H9 (cell line): ENCODE measurements around the gene PIEZO2. TPM values are rescaled to one million over a fixed set of nuclear protein-coding genes. Genes with fewer than 3 reads are reported as not detected.
A peak's percentile ranks its signal among the peaks of the same experiment; 100 is the strongest.

ENCODE experiments used
- DNase-seq: peaks from one replicate; pipeline ENCODE4 v3.0.0-alpha.2; 2017
- H2AFZ ChIP-seq: one replicate; pipeline ENCODE4 v1.6.1; 2013; ENCODE audit warnings: mild to moderate bottlenecking, low read length, control low read depth, moderate library complexity
- H2AK5ac ChIP-seq: 2 replicates; pipeline ENCODE4 v1.6.1; 2013; ENCODE audit warnings: low read length, control low read depth, mixed read lengths; ENCODE audit not compliant: insufficient read length
- H2BK120ac ChIP-seq: one replicate; pipeline ENCODE4 v1.6.1; 2013; ENCODE audit warnings: low read depth, mild to moderate bottlenecking, low read length, control low read depth, inconsistent platforms; ENCODE audit not compliant: poor library complexity, severe bottlenecking
- H2BK12ac ChIP-seq: 2 replicates; pipeline ENCODE4 v1.6.1; 2013; ENCODE audit warnings: low read length, control low read depth, mixed read lengths, low read depth; ENCODE audit not compliant: insufficient read length
- H2BK15ac ChIP-seq: 2 replicates; pipeline ENCODE4 v1.6.1; 2013; ENCODE audit warnings: low read depth, low read length, control low read depth
- H2BK20ac ChIP-seq: one replicate; pipeline ENCODE4 v1.6.1; 2013; ENCODE audit warnings: low read depth, mild to moderate bottlenecking, low read length, control low read depth, inconsistent platforms; ENCODE audit not compliant: poor library complexity, severe bottlenecking
- H2BK5ac ChIP-seq: 2 replicates; pipeline ENCODE4 v1.6.1; 2013; ENCODE audit warnings: low read length, control low read depth, mixed read lengths; ENCODE audit not compliant: insufficient read length
- H3K14ac ChIP-seq: 2 replicates; pipeline ENCODE4 v1.6.1; 2013; ENCODE audit warnings: low read length, control low read depth; ENCODE audit not compliant: insufficient read depth
- H3K18ac ChIP-seq: 2 replicates; pipeline ENCODE4 v1.6.1; 2013; ENCODE audit warnings: low read depth, mild to moderate bottlenecking, mixed read lengths, low read length, control low read depth; ENCODE audit not compliant: insufficient read length
- H3K23ac ChIP-seq: 2 replicates; pipeline ENCODE4 v1.6.1; 2013; ENCODE audit warnings: low read length, control low read depth, mixed read lengths, low read depth; ENCODE audit not compliant: insufficient read length
- H3K23me2 ChIP-seq: 2 replicates; pipeline ENCODE4 v1.6.1; 2013; ENCODE audit warnings: low read depth, mild to moderate bottlenecking, mixed read lengths, low read length, control low read depth; ENCODE audit not compliant: insufficient read length, poor library complexity, severe bottlenecking
- H3K27ac ChIP-seq: 2 replicates; pipeline ENCODE4 v1.5.1; 2013; ENCODE audit warnings: low read length, control low read depth, mixed read lengths, low read depth; ENCODE audit not compliant: insufficient read length
- H3K27me3 ChIP-seq: 2 replicates; pipeline ENCODE4 v1.6.1; 2013; ENCODE audit warnings: low read length, control low read depth, inconsistent platforms; ENCODE audit not compliant: insufficient read depth
- H3K4ac ChIP-seq: 2 replicates; pipeline ENCODE4 v1.6.1; 2013; ENCODE audit warnings: low read depth, mild to moderate bottlenecking, control low read depth, inconsistent platforms, low read length, moderate library complexity
- H3K4me1 ChIP-seq: 2 replicates; pipeline ENCODE4 v1.6.1; 2013; ENCODE audit warnings: low read length, control low read depth, inconsistent platforms; ENCODE audit not compliant: insufficient read depth
- H3K4me2 ChIP-seq: 2 replicates; pipeline ENCODE4 v1.6.1; 2013; ENCODE audit warnings: low read length, control low read depth, mixed read lengths; ENCODE audit not compliant: insufficient read length, insufficient read depth
- H3K56ac ChIP-seq: 2 replicates; pipeline ENCODE4 v1.6.1; 2013; ENCODE audit warnings: low read depth, mild to moderate bottlenecking, mixed read lengths, low read length, control low read depth; ENCODE audit not compliant: insufficient read length
- H3K79me1 ChIP-seq: 2 replicates; pipeline ENCODE4 v1.6.1; 2013; ENCODE audit warnings: low read depth, mild to moderate bottlenecking, moderate library complexity, low read length, control low read depth, inconsistent platforms; ENCODE audit not compliant: insufficient read depth, poor library complexity, severe bottlenecking
- H3K79me2 ChIP-seq: 2 replicates; pipeline ENCODE4 v1.6.1; 2013; ENCODE audit warnings: low read length, control low read depth, inconsistent platforms; ENCODE audit not compliant: insufficient read depth
- H3K9ac ChIP-seq: 2 replicates; pipeline ENCODE4 v1.6.1; 2013; ENCODE audit warnings: low read length, control low read depth, mixed read lengths; ENCODE audit not compliant: insufficient read length; ENCODE audit errors: extremely low read depth
- H3K9me3 ChIP-seq: one replicate; pipeline ENCODE4 v1.6.1; 2013; ENCODE audit warnings: low read depth, low read length, inconsistent platforms; ENCODE audit not compliant: control insufficient read depth
- H3T11ph ChIP-seq: one replicate; pipeline ENCODE4 v1.6.1; 2013; ENCODE audit warnings: mild to moderate bottlenecking, low read length, control low read depth, inconsistent platforms
- H4K20me1 ChIP-seq: one replicate; pipeline ENCODE4 v1.6.1; 2013; ENCODE audit not compliant: control insufficient read depth, insufficient read length, insufficient read depth
- H4K5ac ChIP-seq: 2 replicates; pipeline ENCODE4 v1.6.1; 2013; ENCODE audit warnings: low read depth, mild to moderate bottlenecking, mixed read lengths, low read length, control low read depth; ENCODE audit not compliant: insufficient read length
- H4K8ac ChIP-seq: replicated peaks from 2 replicates; pipeline ENCODE4 v1.6.1; 2013; ENCODE audit warnings: low read length, control low read depth, mixed read lengths, low read depth; ENCODE audit not compliant: insufficient read length
- H4K91ac ChIP-seq: 2 replicates; pipeline ENCODE4 v1.6.1; 2013; ENCODE audit warnings: low read depth, mild to moderate bottlenecking, moderate library complexity, mixed read lengths, low read length, control low read depth; ENCODE audit not compliant: insufficient read length
- H3K27ac Mint-ChIP-seq, 3 experiments: 2 replicates in 2 of 3; 3 replicates in 1 of 3; pipeline ENCODE4 v1.8.0; 2020 to 2021; ENCODE audit warnings: mixed read lengths in 3 of 3, mild to moderate bottlenecking in 1 of 3, moderate library complexity in 1 of 3
- H3K27me3 Mint-ChIP-seq: 2 replicates; pipeline ENCODE4 v1.8.0; 2021; ENCODE audit warnings: low read depth, mild to moderate bottlenecking, moderate library complexity, mixed read lengths
- H3K36me3 Mint-ChIP-seq, 3 experiments: 2 replicates in 2 of 3; 3 replicates in 1 of 3; pipeline ENCODE4 v1.8.0; 2020 to 2021; ENCODE audit warnings: low read depth in 3 of 3, mixed read lengths in 3 of 3; ENCODE audit not compliant: insufficient read depth in 1 of 3
- H3K4me1 Mint-ChIP-seq, 2 experiments: 2 replicates each; pipeline ENCODE4 v1.8.0; 2020; ENCODE audit warnings: mixed read lengths in 2 of 2
- H3K4me3 Mint-ChIP-seq, 2 experiments: 2 replicates in 1 of 2; 3 replicates in 1 of 2; pipeline ENCODE4 v1.8.0; 2020 to 2021; ENCODE audit warnings: mild to moderate bottlenecking in 2 of 2, mixed read lengths in 2 of 2, moderate library complexity in 1 of 2
- H3K9me3 Mint-ChIP-seq, 2 experiments: 2 replicates in 1 of 2; 3 replicates in 1 of 2; pipeline ENCODE4 v1.8.0; 2020; ENCODE audit warnings: mild to moderate bottlenecking in 2 of 2, mixed read lengths in 2 of 2, moderate library complexity in 1 of 2
- WGBS: extraction: QIAGEN DNeasy Blood & Tissue Kit; methylation state at CpG from one replicate; pipeline ENCODE4 v1.1.7; 2013; ENCODE audit warnings: missing lambda C conversion rate, low lambda C conversion rate, mixed read lengths; ENCODE audit not compliant: insufficient read length; ENCODE audit errors: extremely low coverage; 5-methylcytosine and 5-hydroxymethylcytosine counted together
- total RNA-seq: library from RNA; stranded (reverse); gene quantifications from 2 replicates; pipeline ENCODE4 v1.2.1, GENCODE V29; 2021
- TF ChIP-seq, protein P1 (sequence below): fragments of 200-600 bp; sonication (generic); conservative IDR thresholded peaks from 3 replicates; pipeline ENCODE4 v1.8.0; 2021; ENCODE audit warnings: antibody characterized with exemption, mild to moderate bottlenecking

The PIEZO2 gene
- total RNA-seq, 1 experiment from 2014 or later, result 3.9 TPM

DNA sequence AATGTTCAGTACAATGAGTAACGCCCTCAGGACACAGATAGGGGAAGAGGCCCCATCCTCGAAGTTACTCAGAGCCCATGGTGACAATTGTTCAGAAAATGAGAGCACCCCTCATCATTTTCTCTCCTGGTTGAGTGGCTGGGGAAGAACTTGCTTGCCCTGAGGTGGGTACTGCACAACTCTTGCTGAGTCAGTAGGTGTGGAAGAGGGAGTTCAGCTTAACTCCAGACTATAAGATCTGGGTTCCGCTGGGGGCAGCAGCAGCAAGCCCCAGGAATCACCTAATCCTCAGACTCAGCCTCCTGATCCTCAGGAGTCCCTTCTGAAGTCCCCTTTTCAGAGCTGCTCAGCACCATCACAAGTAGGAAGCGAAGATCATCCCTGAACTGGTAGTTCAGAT, 123.7 kb downstream of the PIEZO2 start:
- Histone ChIP-seq H3T11ph (no peak overlapping the region), H2AFZ (no peak overlapping the region), H3K27ac (no peak overlapping the region), H3K79me2 (no peaks in the 10 kb centered on the region), H4K8ac (no peak overlapping the region), H4K91ac (no peak overlapping the region), H3K23me2 (peaks cover 3% of the 10 kb centered on the region), H3K9me3 (no peaks in the 10 kb centered on the region), H2BK15ac (no peak overlapping the region), H3K56ac (no peak overlapping the region), H3K4me2 (no peak overlapping the region), H3K4me1 (no peaks in the 10 kb centered on the region; the same call in 1 of the 2 replicates), H3K18ac (no peak overlapping the region), H3K14ac (no peak overlapping the region), H3K4ac (no peak overlapping the region), H3K23ac (no peak overlapping the region), H2BK5ac (no peak overlapping the region), H3K27me3 (no peaks in the 10 kb centered on the region), H4K5ac (no peak overlapping the region), H2BK20ac (no peak overlapping the region), H3K79me1 (no peaks in the 10 kb centered on the region), H4K20me1 (no peaks in the 10 kb centered on the region), H2BK12ac (no peak overlapping the region), H2AK5ac (no peak overlapping the region), H3K9ac (no peak overlapping the region), H2BK120ac (no peak overlapping the region)
- TF ChIP-seq, protein P1, sequence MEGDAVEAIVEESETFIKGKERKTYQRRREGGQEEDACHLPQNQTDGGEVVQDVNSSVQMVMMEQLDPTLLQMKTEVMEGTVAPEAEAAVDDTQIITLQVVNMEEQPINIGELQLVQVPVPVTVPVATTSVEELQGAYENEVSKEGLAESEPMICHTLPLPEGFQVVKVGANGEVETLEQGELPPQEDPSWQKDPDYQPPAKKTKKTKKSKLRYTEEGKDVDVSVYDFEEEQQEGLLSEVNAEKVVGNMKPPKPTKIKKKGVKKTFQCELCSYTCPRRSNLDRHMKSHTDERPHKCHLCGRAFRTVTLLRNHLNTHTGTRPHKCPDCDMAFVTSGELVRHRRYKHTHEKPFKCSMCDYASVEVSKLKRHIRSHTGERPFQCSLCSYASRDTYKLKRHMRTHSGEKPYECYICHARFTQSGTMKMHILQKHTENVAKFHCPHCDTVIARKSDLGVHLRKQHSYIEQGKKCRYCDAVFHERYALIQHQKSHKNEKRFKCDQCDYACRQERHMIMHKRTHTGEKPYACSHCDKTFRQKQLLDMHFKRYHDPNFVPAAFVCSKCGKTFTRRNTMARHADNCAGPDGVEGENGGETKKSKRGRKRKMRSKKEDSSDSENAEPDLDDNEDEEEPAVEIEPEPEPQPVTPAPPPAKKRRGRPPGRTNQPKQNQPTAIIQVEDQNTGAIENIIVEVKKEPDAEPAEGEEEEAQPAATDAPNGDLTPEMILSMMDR, result no peak
- Mint-ChIP-seq H3K9me3 (no peaks in the 10 kb centered on the region), H3K27ac (peak overlapping the region in 1 of 3 experiments; percentile 7; a peak in 3 of 7 replicates), H3K36me3 (peaks cover 0 to 2% (median 0%) of the 10 kb centered on the region in 3 experiments; a peak in 4 of 7 replicates), H3K4me1 (peaks cover 18% of the 10 kb centered on the region in 2 experiments), H3K27me3 (no peaks in the 10 kb centered on the region; the same call in 1 of the 2 replicates), H3K4me3 (no peak overlapping the region)
- WGBS, result no CpG with 5 or more reads among the region's 4 CpGs
- no peak for DNase-seq
